Gastrocnemius medialis (tissue), 4 donors: ENCODE data around the gene MAGI1. TPM values are rescaled to one million over a fixed set of nuclear protein-coding genes. Genes with fewer than 3 reads are reported as not detected.

Experiments
- ATAC-seq, 2 donors: fragments of 150-250 bp; one replicate each; pipeline ENCODE4 v1.9.1; 2016
- DNase-seq, 2 donors: peaks; one replicate each; pipeline ENCODE4 v3.0.0-alpha.2; 2019
- H3K27ac ChIP-seq, 4 donors: fragments of 200-600 bp; sonication (generic); 1 replicate in 1 of 4; 2 replicates in 3 of 4; pipeline ENCODE4 v1.5.1; 2016 to 2018; ENCODE audit warnings: mild to moderate bottlenecking in 2 of 4, moderate library complexity in 1 of 4
- H3K27me3 ChIP-seq, 3 donors: fragments of 200-600 bp; sonication (generic) in 2 of 3; 1 replicate in 1 of 3; 2 replicates in 2 of 3; pipeline versions ENCODE4 v1.5.1 to v1.6.0; 2016 to 2019; ENCODE audit warnings: mild to moderate bottlenecking in 1 of 3, moderate library complexity in 1 of 3
- H3K36me3 ChIP-seq, 2 donors: fragments of 200-600 bp; sonication (generic) in 1 of 2; one replicate each; pipeline ENCODE4 v1.5.1; 2017 to 2018
- H3K4me1 ChIP-seq, 2 donors: fragments of 200-600 bp; sonication (generic) in 1 of 2; one replicate each; pipeline ENCODE4 v1.5.1; 2016 to 2017; ENCODE audit warnings: mild to moderate bottlenecking in 2 of 2
- H3K4me3 ChIP-seq, 4 donors: fragments of 200-600 bp; sonication (generic) in 3 of 4; 1 replicate in 1 of 4; 2 replicates in 3 of 4; pipeline ENCODE4 v1.5.1; 2016 to 2019; ENCODE audit warnings: mild to moderate bottlenecking in 2 of 4
- H3K9me3 ChIP-seq, 3 donors: fragments of 200-600 bp; sonication (generic) in 2 of 3; 1 replicate in 1 of 3; 2 replicates in 2 of 3; pipeline ENCODE4 v1.5.1; 2016 to 2019
- POLR2A ChIP-seq, 2 donors: fragments of 450-650 bp; IDR thresholded peaks; one replicate each; pipeline ENCODE4 v1.6.1; 2017; ENCODE audit warnings: antibody characterized with exemption in 2 of 2, mild to moderate bottlenecking in 2 of 2, moderate library complexity in 2 of 2
- in situ Hi-C, 4 donors: fragments of 200-750 bp; cut with MboI; loops; one replicate each; pipeline versions ENCODE4 v1.15.0 to v1.8.0; 2017; ENCODE audit warnings: low sequenced_read_pairs in 4 of 4
- intact Hi-C: fragments of 100-400 bp; cut with DNase I; formaldehyde crosslinking; loops from one replicate; pipeline ENCODE4 v1.15.1; 2023; ENCODE audit warnings: low total_unique reads
- total RNA-seq, 4 donors: library from RNA; depleted of rRNA; stranded (reverse); fragments of >200 nt; gene quantifications; one replicate each; pipeline versions ENCODE4 v1.1.0 to v1.2.3, GENCODE V29; 2016
- TF ChIP-seq, protein P1 (sequence below), 5 experiments: fragments of 450-650 bp in 3 of 5; fragments of 200-600 bp in 2 of 5; sonication (generic) in 2 of 5; IDR thresholded peaks in 4 of 5; conservative IDR thresholded peaks in 1 of 5; 1 replicate in 4 of 5; 2 replicates in 1 of 5; pipeline ENCODE4 v1.5.1; 2016 to 2019; ENCODE audit warnings: antibody characterized with exemption in 5 of 5, mild to moderate bottlenecking in 3 of 5, moderate library complexity in 3 of 5

MAGI1 gene
- total RNA-seq, 4 donors from 2014 or later, result 2.6 to 7.5 (median 3.9) TPM

DNA sequence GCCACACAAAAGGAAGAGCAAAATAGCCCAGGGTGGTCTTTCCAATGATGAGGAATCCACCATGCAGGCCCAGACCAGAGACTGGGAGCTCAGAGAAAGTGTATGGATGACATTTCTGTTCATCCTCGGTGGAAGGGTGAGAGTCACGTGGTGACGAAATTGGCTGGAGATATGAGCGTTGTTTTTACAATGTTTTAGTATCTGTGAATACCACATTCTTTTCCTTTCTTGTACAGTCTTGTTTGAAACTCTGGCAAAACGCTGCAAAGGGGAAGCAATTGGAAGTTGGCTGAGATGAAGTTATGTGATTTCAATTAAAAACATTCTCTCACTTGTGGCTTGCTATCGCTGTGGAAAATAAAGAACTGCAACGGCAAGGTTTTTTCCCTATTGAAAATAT lies 137.5 kb downstream of the MAGI1 start:
- H3K4me3 ChIP-seq, result no peak overlapping the region
- H3K9me3 ChIP-seq, result no peaks in the 10 kb centered on the region
- TF ChIP-seq, protein P1, sequence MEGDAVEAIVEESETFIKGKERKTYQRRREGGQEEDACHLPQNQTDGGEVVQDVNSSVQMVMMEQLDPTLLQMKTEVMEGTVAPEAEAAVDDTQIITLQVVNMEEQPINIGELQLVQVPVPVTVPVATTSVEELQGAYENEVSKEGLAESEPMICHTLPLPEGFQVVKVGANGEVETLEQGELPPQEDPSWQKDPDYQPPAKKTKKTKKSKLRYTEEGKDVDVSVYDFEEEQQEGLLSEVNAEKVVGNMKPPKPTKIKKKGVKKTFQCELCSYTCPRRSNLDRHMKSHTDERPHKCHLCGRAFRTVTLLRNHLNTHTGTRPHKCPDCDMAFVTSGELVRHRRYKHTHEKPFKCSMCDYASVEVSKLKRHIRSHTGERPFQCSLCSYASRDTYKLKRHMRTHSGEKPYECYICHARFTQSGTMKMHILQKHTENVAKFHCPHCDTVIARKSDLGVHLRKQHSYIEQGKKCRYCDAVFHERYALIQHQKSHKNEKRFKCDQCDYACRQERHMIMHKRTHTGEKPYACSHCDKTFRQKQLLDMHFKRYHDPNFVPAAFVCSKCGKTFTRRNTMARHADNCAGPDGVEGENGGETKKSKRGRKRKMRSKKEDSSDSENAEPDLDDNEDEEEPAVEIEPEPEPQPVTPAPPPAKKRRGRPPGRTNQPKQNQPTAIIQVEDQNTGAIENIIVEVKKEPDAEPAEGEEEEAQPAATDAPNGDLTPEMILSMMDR (IDR thresholded peaks at IDR 0.05 in 4 of 5, conservative IDR thresholded peaks at IDR 0.05 in 1 of 5), result no peak
- no peak for TF ChIP-seq POLR2A (IDR thresholded peaks at IDR 0.05)
- no peaks in the 10 kb centered on the region for H3K4me1 ChIP-seq
- no peaks in the 10 kb centered on the region for H3K36me3 ChIP-seq
- in situ Hi-C loops, result no loop called here
- DNase-seq (no peak), ATAC-seq (no peak)
- no peaks in the 10 kb centered on the region for H3K27me3 ChIP-seq
- no peak overlapping the region for H3K27ac ChIP-seq
- intact Hi-C loops, result no loop called here

DNA sequence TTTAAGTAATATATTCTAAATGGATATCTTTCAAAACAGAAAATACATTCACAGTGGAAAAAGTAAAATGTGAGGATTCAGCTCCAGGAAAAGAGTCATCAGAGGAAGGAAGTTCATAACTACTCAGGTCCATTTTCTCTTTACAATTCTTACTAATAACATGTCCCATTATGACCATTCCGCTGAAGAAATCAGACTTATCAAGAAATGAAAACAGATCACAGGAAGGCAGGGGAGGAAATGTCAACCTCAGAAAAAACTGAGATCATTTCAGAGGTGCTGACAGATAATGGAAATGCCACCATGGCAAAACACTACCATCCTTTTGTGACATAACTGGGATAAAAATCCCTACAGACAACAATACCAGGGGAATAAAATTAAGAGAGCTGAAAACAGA lies 139.5 kb downstream of the MAGI1 start:
- Histone ChIP-seq H3K36me3 (no peaks in the 10 kb centered on the region), H3K4me1 (no peaks in the 10 kb centered on the region), H3K4me3 (no peak overlapping the region), H3K9me3 (no peaks in the 10 kb centered on the region), H3K27ac (no peak overlapping the region), H3K27me3 (no peaks in the 10 kb centered on the region)
- DNase-seq (no peak), ATAC-seq (no peak)
- in situ Hi-C loops, result no loop called here
- TF ChIP-seq, protein P1 (IDR thresholded peaks at IDR 0.05 in 4 of 5, conservative IDR thresholded peaks at IDR 0.05 in 1 of 5), result no peak
- no peak for TF ChIP-seq POLR2A (IDR thresholded peaks at IDR 0.05)
- intact Hi-C loops, result no loop called here

DNA sequence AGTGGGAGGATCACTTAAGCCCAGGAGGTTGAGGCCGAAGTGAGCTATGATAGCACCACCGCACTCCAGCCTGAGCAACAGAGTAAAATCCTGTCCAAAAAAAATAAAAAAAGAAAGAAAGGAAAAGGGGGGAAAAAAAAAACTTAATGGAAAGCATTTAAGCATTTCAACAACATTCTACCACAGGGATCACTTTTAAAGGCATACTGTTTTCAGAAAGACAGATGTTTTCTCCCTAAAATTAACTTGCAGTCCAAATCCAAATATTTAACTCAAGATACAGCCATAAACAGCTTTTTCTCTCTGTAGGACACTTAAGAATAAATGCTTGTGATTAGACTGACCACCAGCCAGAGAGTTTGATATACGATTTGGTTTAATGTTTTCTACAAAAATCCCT lies 141.0 kb downstream of the MAGI1 start:
- Histone ChIP-seq H3K4me1 (no peaks in the 10 kb centered on the region), H3K9me3 (no peaks in the 10 kb centered on the region), H3K4me3 (no peak overlapping the region), H3K27ac (no peak overlapping the region), H3K27me3 (no peaks in the 10 kb centered on the region), H3K36me3 (no peaks in the 10 kb centered on the region)
- no peak for ATAC-seq
- TF ChIP-seq POLR2A (IDR thresholded peaks at IDR 0.05), result no peak
- TF ChIP-seq, protein P1 (IDR thresholded peaks at IDR 0.05 in 4 of 5, conservative IDR thresholded peaks at IDR 0.05 in 1 of 5), result no peak
- no peak for DNase-seq
- intact Hi-C loops, result no loop called here
- in situ Hi-C loops, result no loop called here

DNA sequence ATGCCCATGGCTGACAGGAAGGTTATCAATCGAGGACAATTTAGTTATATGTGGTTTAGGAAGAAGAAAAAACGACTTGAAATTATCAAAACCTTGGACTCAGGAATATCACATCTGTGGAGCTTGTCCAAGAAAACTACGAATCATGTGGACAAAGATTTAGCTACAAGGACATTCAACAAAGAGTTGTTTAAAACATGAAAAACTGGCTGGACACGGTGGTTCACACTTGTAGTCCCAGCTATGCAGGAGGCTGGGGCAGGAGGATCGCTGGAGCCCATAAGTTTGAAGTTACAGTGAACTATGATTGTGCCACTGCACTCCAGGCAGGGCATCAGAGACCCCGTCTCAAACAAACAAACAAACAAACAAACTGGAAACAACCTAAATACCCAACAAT lies 142.4 kb downstream of the MAGI1 start:
- in situ Hi-C loops (no loop called here), intact Hi-C loops (no loop called here)
- no peak overlapping the region for H3K4me3 ChIP-seq
- no peak for TF ChIP-seq POLR2A (IDR thresholded peaks at IDR 0.05)
- TF ChIP-seq, protein P1 (IDR thresholded peaks at IDR 0.05 in 4 of 5, conservative IDR thresholded peaks at IDR 0.05 in 1 of 5), result no peak
- no peaks in the 10 kb centered on the region for H3K9me3 ChIP-seq
- H3K27me3 ChIP-seq, result no peaks in the 10 kb centered on the region
- DNase-seq (no peak), ATAC-seq (no peak)
- no peaks in the 10 kb centered on the region for H3K36me3 ChIP-seq
- no peaks in the 10 kb centered on the region for H3K4me1 ChIP-seq
- no peak overlapping the region for H3K27ac ChIP-seq
